Activated CD4-positive, alpha-beta T cell treated with anti-CD3 and anti-CD28 coated beads, Interleukin-2, amount 10 ng/mL, durations not matched to agents 7 days and 5 days (primary cell): ENCODE results near the gene ECHDC3. TPM values are rescaled to one million over a fixed set of nuclear protein-coding genes. Genes with fewer than 3 reads are reported as not detected.

ENCODE experiments used
- CTCF ChIA-PET: fragments of 350-600 bp; sonication (Branson Sonifier 250); formaldehyde crosslinking; loops from one replicate; lab custom pipeline; 2021; ENCODE audit warnings: antibody characterized with exemption; lab: Charles Lee
- POLR2A ChIA-PET: fragments of 350-600 bp; sonication (Branson Sonifier 250); formaldehyde crosslinking; loops from one replicate; lab custom pipeline; 2021; ENCODE audit warnings: antibody characterized with exemption; lab: Charles Lee
- DNase-seq: peaks from one replicate; pipeline ENCODE4 v3.0.0-alpha.2; 2020
- H3K27ac Mint-ChIP-seq: one replicate; pipeline ENCODE4 v1.8.0; 2021; ENCODE audit warnings: mild to moderate bottlenecking, moderate library complexity, mixed read lengths
- H3K27me3 Mint-ChIP-seq: one replicate; pipeline ENCODE4 v1.8.0; 2021; ENCODE audit warnings: mixed read lengths
- H3K36me3 Mint-ChIP-seq: one replicate; pipeline ENCODE4 v1.8.0; 2021; ENCODE audit warnings: low read depth, mixed read lengths
- H3K4me1 Mint-ChIP-seq: one replicate; pipeline ENCODE4 v1.8.0; 2021; ENCODE audit warnings: mixed read lengths
- H3K4me3 Mint-ChIP-seq: one replicate; pipeline ENCODE4 v1.8.0; 2021; ENCODE audit warnings: mild to moderate bottlenecking, moderate library complexity, mixed read lengths
- H3K9me3 Mint-ChIP-seq: one replicate; pipeline ENCODE4 v1.8.0; 2021; ENCODE audit warnings: mixed read lengths
- total RNA-seq, 2 experiments: library from RNA; stranded (reverse); gene quantifications; one replicate each; pipeline ENCODE4 v1.2.3, GENCODE V29; 2021

Gene ECHDC3
- total RNA-seq, 2 experiments from 2014 or later: 1.0 to 1.1 TPM

- Mint-ChIP-seq H3K27me3 (peaks cover 27% of the 10 kb centered on the region), H3K27ac (no peak overlapping the region), H3K4me3 (peak overlapping the region; percentile 65), H3K36me3 (no peaks in the 10 kb centered on the region), H3K9me3 (peaks cover 8% of the 10 kb centered on the region), H3K4me1 (peaks cover 11% of the 10 kb centered on the region)
- ChIA-PET POLR2A (no interaction called here), CTCF (no interaction called here)
- no peak for DNase-seq
Measured at GRCh38 chr10:11742779-11743298, 657 bp downstream of the ECHDC3 start.

GRCh38 chr10:11743461-11744338 is 1.5 kb downstream of the ECHDC3 start:
- CTCF ChIA-PET: no interaction called here
- Mint-ChIP-seq H3K36me3 (no peaks in the 10 kb centered on the region), H3K4me1 (peaks cover 10% of the 10 kb centered on the region), H3K4me3 (peak overlapping the region; percentile 65), H3K27me3 (peaks cover 24% of the 10 kb centered on the region), H3K9me3 (peaks cover 5% of the 10 kb centered on the region), H3K27ac (peak overlapping the region; percentile 36)
- DNase-seq: no peak
- POLR2A ChIA-PET: no interaction called here

- Mint-ChIP-seq H3K4me1 (peaks cover 10% of the 10 kb centered on the region), H3K36me3 (no peaks in the 10 kb centered on the region), H3K27me3 (peaks cover 18% of the 10 kb centered on the region), H3K27ac (no peak overlapping the region), H3K9me3 (no peaks in the 10 kb centered on the region), H3K4me3 (no peak overlapping the region)
- ChIA-PET CTCF (interaction anchor here (1.8 kb wide), 1 partner anchor 15 kb away, joined by 3 read pairs; no protein-coding TSS in a partner anchor), POLR2A (no interaction called here)
- DNase-seq: no peak
Measured at GRCh38 chr10:11745045-11745444, 2.9 kb downstream of the ECHDC3 start.

GRCh38 chr10:11746883-11747539 is 4.8 kb downstream of the ECHDC3 start:
- CTCF ChIA-PET: no interaction called here
- POLR2A ChIA-PET: no interaction called here
- Mint-ChIP-seq H3K27me3 (peaks cover 13% of the 10 kb centered on the region), H3K4me1 (peaks cover 9% of the 10 kb centered on the region), H3K27ac (no peak overlapping the region), H3K4me3 (no peak overlapping the region), H3K9me3 (no peaks in the 10 kb centered on the region), H3K36me3 (no peaks in the 10 kb centered on the region)
- no peak for DNase-seq

GRCh38 chr10:11748866-11749265 is 6.7 kb downstream of the ECHDC3 start:
- no peak overlapping the region for H3K4me3 Mint-ChIP-seq
- CTCF ChIA-PET: no interaction called here
- POLR2A ChIA-PET: no interaction called here

GRCh38 chr10:11750420-11750819 is 8.2 kb downstream of the ECHDC3 start:
- H3K9me3 Mint-ChIP-seq: no peaks in the 10 kb centered on the region
- H3K27me3 Mint-ChIP-seq: no peaks in the 10 kb centered on the region
- no peaks in the 10 kb centered on the region for H3K36me3 Mint-ChIP-seq
- no peak for DNase-seq
- H3K4me1 Mint-ChIP-seq: peaks cover 5% of the 10 kb centered on the region
- no peak overlapping the region for H3K27ac Mint-ChIP-seq
- no peak overlapping the region for H3K4me3 Mint-ChIP-seq
- ChIA-PET CTCF (no interaction called here), POLR2A (no interaction called here)

More at GRCh38 chr10:11748866-11749265, 6.7 kb downstream of the ECHDC3 start:
- Mint-ChIP-seq H3K4me1 (peaks cover 5% of the 10 kb centered on the region), H3K27me3 (peaks cover 8% of the 10 kb centered on the region), H3K36me3 (no peaks in the 10 kb centered on the region), H3K27ac (no peak overlapping the region), H3K9me3 (no peaks in the 10 kb centered on the region)
- DNase-seq: no peak

- Mint-ChIP-seq H3K9me3 (no peaks in the 10 kb centered on the region), H3K4me3 (no peak overlapping the region), H3K36me3 (no peaks in the 10 kb centered on the region), H3K27ac (no peak overlapping the region), H3K4me1 (peaks cover 11% of the 10 kb centered on the region), H3K27me3 (no peaks in the 10 kb centered on the region)
- no peak for DNase-seq
- POLR2A ChIA-PET: no interaction called here
- CTCF ChIA-PET: interaction anchor here (2.0 kb wide), 1 partner anchor 239 kb away, joined by 6 read pairs; no protein-coding TSS in a partner anchor
Measured at GRCh38 chr10:11754173-11754572, 12.0 kb downstream of the ECHDC3 start.

GRCh38 chr10:11754620-11755019 is 12.4 kb downstream of the ECHDC3 start:
- ChIA-PET CTCF (interaction anchor here (2.0 kb wide), 1 partner anchor 239 kb away, joined by 6 read pairs; no protein-coding TSS in a partner anchor), POLR2A (no interaction called here)
- Mint-ChIP-seq H3K9me3 (no peaks in the 10 kb centered on the region), H3K27me3 (no peaks in the 10 kb centered on the region), H3K4me1 (peaks cover 11% of the 10 kb centered on the region), H3K27ac (no peak overlapping the region), H3K4me3 (no peak overlapping the region), H3K36me3 (no peaks in the 10 kb centered on the region)
- no peak for DNase-seq

- Mint-ChIP-seq H3K4me1 (peaks cover 8% of the 10 kb centered on the region), H3K27ac (no peak overlapping the region), H3K36me3 (no peaks in the 10 kb centered on the region), H3K9me3 (no peaks in the 10 kb centered on the region), H3K4me3 (no peak overlapping the region), H3K27me3 (no peaks in the 10 kb centered on the region)
- CTCF ChIA-PET: no interaction called here
- POLR2A ChIA-PET: no interaction called here
- no peak for DNase-seq
Measured at GRCh38 chr10:11755512-11756263, 13.5 kb downstream of the ECHDC3 start.

- no peaks in the 10 kb centered on the region for H3K9me3 Mint-ChIP-seq
- no peaks in the 10 kb centered on the region for H3K27me3 Mint-ChIP-seq
- no peak overlapping the region for H3K27ac Mint-ChIP-seq
- POLR2A ChIA-PET: no interaction called here
- no peak for DNase-seq
- no peak overlapping the region for H3K4me3 Mint-ChIP-seq
- H3K4me1 Mint-ChIP-seq: peaks cover 6% of the 10 kb centered on the region
- H3K36me3 Mint-ChIP-seq: no peaks in the 10 kb centered on the region
- CTCF ChIA-PET: interaction anchor here (1.1 to 2.6 kb wide), 5 partner anchors 9 to 248 kb away, joined by 3 to 12 read pairs (median 4); no protein-coding TSS in a partner anchor
Measured at GRCh38 chr10:11756766-11757315, 14.7 kb downstream of the ECHDC3 start.

- Mint-ChIP-seq H3K9me3 (no peaks in the 10 kb centered on the region), H3K36me3 (no peaks in the 10 kb centered on the region), H3K4me1 (peaks cover 6% of the 10 kb centered on the region), H3K27me3 (no peaks in the 10 kb centered on the region), H3K4me3 (no peak overlapping the region), H3K27ac (peak overlapping the region; percentile 83)
- POLR2A ChIA-PET: no interaction called here
- CTCF ChIA-PET: interaction anchor here (1.0 to 2.6 kb wide), 10 partner anchors 8 to 249 kb away, joined by 3 to 12 read pairs (median 4); no protein-coding TSS in a partner anchor
- DNase-seq: no peak
Measured at GRCh38 chr10:11757454-11757820, 15.3 kb downstream of the ECHDC3 start.

GRCh38 chr10:11757821-11758463 is 15.8 kb downstream of the ECHDC3 start:
- Mint-ChIP-seq H3K27me3 (no peaks in the 10 kb centered on the region), H3K36me3 (no peaks in the 10 kb centered on the region), H3K9me3 (no peaks in the 10 kb centered on the region), H3K4me1 (peaks cover 6% of the 10 kb centered on the region), H3K27ac (peak overlapping the region; percentile 83), H3K4me3 (no peak overlapping the region)
- CTCF ChIA-PET: interaction anchor here (0.5 to 2.6 kb wide), 13 partner anchors 8 to 1523 kb away, joined by 3 to 12 read pairs (median 3); no protein-coding TSS in a partner anchor
- POLR2A ChIA-PET: no interaction called here
- peak; percentile 91 for DNase-seq
